OCI-M1 (cell line): ENCODE measurements around the gene MAGI1.
A peak's percentile ranks its signal among the peaks of the same experiment; 100 is the strongest.
"Not testable (repeated sequence)": the region's sequence is repeated elsewhere in the genome, so short reads cannot be mapped to it uniquely, and the experiment has no call there.

Experiments used
- DNase-seq: peaks from one replicate; lab custom pipeline; 2025; lab: John Stamatoyannopoulos, UW

The MAGI1 gene

DNA sequence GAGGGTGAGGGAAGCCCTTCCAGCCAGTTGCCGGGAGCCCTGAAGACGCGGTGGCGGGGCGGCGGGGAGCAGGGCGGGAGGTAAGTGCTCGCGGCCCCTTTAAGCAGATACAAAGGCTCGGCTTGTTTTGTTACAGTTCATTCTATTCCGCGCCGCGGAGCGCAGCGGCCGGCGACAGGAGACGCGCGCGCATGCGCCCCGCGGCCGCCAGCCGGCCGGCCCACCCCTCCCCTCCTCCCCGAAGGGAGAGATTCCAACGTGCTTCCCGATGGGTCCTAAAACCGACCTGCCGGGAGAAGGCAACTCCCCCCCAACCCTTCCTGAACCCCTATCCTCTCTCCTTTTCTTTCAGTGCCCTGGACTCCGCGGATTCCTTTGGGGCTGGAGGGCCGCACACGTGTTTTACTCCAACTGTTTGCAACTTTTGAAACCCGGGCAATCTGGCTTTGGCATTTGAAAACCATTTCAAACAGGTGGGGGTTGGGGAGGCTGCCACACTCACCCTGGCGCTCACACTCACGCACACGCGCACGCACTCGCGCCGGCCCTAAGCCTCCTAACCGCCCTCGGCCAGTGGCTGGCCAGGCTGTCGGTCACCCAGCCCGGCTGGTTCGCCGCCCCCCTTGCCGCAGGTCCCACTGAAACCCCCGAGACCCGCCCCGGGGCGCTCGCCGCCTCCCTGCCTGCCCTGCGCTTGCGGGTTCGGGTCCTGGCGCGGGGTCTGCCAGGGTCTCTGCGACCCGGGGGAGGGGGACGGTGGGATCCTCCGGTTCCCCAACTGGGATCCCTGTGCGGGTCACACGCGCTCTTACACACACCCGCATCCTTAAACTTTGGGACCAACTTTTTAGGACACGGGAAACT lies at the start of gene MAGI1:
Gene MAGI1 (minus strand): TSS at position 193 of the 864 bp plus-strand sequence. CDS start 610 bp downstream, outside the sequence.
- DNase-seq, result peak; percentile 88

- peak; percentile 0 for DNase-seq
Measured at GRCh38 chr3:66083784-66084213, 45.1 kb upstream of the MAGI1 start.

- DNase-seq, result no peak
Measured at GRCh38 chr3:66083096-66083678, 44.5 kb upstream of the MAGI1 start.

DNA sequence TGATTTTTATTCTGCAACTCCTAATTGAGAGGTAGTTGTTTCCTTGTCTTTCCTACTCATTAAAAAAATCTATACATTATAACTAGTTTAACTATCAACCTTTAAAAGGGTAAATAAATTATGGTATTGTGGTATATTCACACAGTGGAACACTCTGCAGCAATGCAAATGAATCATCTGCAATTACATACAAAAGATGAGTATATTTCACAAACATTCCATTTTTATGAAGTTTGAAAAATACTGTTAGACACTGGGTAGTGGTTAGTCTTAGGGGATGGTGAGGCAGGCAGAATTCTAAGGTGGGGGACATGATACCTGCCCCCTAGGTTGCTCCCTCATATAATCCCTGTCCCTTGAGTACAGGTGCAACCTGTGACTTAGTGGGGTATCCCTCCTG lies 44.0 kb upstream of the MAGI1 start:
- no peak for DNase-seq

DNA sequence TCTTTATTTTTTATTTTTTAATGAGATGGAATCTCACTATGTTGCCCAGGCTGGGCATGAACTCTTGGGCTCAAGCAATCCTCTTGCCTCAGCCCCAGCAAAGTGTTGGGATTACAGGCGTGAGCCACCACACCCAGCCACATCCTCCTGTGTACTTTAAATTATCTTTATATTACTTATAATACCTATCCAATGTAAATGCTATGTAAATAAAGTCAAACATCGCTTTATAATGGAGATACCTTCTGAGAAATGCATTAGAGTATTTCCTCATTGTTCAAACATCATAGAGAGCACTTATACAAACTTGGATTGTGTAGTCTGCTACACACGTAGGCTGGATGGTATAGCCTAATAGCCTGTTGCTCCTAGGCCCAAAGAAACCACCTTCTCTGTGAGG lies 41.4 kb upstream of the MAGI1 start:
- DNase-seq, result no peak

DNA sequence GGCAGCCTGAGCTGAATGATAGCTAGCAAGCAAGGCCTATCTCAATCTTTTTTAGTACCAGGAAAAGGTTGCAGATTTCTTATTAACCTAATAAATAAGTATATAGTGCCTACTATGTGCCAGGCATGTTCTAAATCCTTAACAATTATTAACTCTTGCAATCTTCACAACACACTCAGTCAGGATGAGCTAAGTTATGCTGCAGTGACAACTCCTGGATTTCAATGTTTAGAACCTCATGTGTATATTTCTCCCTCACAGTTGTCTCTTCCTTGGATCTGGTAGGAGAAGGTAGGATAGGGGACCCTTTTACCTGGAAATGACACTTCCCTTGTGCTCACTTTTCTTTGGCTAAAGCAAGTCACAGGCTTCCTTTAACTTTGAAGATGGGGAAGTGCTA lies 39.3 kb upstream of the MAGI1 start:
- DNase-seq, result no peak

GRCh38 chr3:66076861-66077470 lies 38.2 kb upstream of the MAGI1 start:
- DNase-seq, result no peak

DNA sequence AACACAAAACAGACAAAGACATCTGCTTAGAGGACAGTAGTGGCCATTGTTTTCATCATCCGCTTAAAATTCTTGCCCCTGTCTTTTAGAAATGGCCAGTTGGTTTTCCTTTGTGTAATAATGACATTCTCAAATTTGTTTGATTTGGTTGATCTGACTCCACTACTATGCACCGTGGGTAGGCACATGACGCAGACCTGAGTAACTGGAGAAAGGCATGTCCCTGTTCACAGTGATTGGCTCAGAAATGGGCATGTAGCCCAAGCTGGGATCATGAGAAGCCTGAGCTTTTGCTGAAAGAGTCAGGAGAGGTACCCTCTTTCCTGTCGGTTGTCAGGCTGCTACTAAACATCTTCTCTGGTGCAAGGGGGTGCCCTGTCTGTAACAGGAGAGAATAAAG lies 36.6 kb upstream of the MAGI1 start:
- DNase-seq, result no peak

GRCh38 chr3:66073464-66074141 lies 34.9 kb upstream of the MAGI1 start:
- no peak for DNase-seq

DNA sequence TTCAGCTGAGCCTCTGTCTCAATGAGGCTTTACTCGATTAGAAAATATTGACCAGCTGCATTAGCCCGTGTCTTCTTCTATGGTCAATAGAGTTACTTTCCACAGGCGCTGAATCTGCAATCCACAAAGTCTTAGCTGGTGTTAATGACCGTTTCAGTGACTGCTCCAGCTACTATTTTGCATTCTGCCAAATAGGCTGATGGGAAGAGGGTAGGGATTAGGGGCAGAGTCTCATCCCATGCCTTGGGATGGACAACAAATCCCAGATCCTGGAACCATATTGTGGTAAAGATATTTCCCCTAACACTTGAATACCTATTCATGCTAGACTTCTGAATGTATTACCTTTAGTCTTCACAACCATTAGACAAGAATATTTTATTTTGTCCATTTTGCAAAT lies 29.5 kb upstream of the MAGI1 start:
- no peak for DNase-seq

DNA sequence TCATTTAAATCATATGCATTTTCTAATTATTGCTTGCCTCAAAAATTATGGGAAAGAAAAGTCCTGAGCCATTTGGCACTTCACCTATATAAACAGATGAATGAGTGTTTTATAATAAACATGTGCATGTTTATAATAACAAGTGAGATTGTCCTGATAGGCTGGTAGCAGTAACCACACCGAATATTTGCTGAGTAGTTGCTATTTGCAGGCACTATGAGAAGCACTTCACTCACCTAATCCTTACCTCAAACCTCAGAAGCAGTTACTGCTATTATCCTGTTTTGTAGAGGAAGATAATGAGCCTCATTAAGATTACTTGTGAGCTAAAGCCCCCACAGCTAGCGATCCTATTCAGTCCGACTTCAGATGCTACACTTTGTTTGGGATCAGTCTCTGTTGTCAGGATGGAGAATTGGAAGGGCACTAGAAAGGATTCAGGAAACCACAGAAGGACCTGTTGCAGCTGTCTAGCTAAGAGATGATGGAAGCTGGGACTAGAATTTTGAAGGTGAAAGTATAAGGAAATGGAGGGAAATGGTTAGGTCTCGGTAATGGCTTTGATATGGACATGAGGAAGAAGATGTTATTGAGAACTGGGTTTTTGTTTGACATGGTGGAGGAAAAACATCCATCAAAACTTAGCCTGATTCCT lies 28.4 kb upstream of the MAGI1 start:
- no peak for DNase-seq

DNA sequence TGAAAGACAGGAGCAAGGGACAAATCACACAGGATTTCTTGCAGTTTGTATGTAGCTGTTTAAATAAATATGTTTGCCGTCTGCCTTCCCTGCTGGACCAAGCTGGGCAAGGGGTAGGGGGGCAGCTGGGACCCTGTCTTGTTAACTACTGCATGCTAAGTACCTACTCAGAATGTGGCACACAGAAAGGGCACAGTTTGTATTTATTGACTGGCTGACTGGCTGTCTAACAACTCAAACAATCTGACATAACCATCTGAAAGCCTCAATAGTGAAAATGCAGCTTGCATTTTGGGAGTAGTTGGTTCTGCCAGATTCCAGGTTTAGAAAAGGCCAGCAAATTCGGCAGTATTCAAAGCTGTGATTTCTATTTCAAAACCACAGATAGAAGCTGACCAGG lies 16.6 kb upstream of the MAGI1 start:
- no peak for DNase-seq

DNA sequence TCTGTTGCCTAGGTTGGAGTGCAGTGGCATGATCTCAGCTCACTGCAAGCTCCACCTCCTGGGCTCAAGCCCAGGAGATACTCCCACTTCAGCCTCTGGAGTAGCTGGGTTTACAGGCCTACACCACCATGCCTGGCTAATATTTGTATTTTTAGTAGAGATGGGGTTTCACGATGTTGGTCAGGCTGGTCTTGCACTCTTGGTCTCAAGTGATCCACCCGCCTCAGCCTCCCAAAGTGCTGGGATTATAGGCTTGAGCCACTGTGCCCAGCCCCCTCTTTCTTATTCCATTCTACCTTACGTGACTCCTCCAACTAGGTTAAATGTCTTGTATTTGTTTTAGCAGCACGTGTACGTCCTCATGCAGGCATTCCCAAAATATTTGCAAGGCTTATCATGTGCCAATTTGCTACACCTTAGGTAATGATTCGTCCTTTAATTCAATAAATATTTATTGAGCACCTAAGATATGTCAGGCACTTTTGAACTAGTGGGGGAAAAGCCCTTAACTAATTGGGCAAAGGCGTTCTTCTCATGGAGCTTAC lies 14.9 kb upstream of the MAGI1 start:
- DNase-seq, result no peak

- no peak for DNase-seq
Measured at GRCh38 chr3:66052721-66053549, 14.2 kb upstream of the MAGI1 start.

DNA sequence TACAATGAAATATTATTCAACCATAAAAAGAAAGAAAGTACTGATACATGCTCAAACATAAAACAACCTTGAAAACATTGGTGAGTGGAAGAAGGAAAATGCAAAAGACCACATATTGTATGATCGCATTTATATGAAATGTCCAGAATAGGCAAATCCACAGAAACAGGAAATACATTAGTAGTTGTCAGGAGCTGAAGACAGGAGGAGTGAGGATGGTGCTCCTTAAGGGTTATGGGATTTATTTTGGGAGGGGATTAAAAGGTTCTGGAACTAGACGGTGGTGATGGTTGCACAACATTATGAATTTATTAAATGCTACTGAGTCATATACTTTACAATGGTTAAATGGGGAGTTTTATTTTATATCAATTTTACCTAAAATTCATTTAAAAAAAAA lies 12.1 kb upstream of the MAGI1 start:
- DNase-seq, result no peak

GRCh38 chr3:66048051-66048395 lies 9.3 kb upstream of the MAGI1 start:
- DNase-seq, result no peak

GRCh38 chr3:66047311-66048050 lies 8.8 kb upstream of the MAGI1 start:
- no peak for DNase-seq

- DNase-seq, result not testable (repeated sequence)
Measured at GRCh38 chr3:66046321-66046720, 7.6 kb upstream of the MAGI1 start.

- DNase-seq, result peak; percentile 0
Measured at GRCh38 chr3:66041828-66042227, 3.1 kb upstream of the MAGI1 start.

GRCh38 chr3:66041116-66041515 lies 2.4 kb upstream of the MAGI1 start:
- DNase-seq, result no peak
